ENCODE measurements around the gene RASD1. TPM values are rescaled to one million over a fixed set of nuclear protein-coding genes. Genes with fewer than 3 reads are reported as not detected.

Gene RASD1
- total RNA-seq, 3 donors from 2014 or later: 64.0 to 140 (median 75.0) TPM

DNA sequence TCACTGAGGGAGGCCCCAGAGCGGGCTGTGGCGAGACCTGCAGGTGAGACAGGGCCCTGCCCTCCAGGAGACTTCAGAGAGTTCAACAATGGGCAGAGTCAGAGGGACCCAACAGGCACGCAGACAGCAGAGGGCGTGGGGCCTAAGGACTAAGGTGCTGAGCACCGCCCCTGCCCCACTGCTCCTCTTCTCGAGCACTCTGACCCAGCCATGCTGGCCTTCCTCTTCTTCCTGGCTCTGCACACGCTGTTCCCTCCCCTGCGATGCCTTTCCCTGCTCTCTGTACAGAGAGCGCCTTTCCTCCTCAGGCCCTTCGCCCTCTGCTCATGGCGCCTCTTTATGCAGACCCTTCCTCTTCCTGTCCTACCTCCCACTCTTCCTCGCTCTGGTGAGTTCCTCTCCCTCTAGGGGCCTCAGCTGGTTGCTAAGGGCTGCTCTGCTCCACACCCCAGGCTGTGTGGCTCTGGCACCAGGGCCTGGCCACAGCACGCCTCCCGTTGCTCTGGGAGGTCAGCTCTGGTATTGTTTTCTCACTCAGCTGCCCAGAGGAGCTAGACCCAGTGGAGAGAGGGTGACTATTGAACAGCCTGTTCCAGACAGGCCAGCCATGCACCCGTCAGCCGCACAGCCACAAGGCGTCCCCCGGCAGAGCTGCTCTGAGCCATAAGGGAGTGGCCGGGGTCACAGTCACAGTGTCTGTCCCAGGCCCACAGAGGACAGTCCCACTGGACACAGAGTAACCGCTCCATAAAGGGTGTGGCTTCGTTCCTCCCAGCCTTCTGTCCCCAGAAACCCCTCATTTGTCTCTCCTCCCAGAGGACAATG is 13.6 kb upstream of the RASD1 start:
- no peak overlapping the region for H3K4me3 ChIP-seq
- TF ChIP-seq, protein P1, sequence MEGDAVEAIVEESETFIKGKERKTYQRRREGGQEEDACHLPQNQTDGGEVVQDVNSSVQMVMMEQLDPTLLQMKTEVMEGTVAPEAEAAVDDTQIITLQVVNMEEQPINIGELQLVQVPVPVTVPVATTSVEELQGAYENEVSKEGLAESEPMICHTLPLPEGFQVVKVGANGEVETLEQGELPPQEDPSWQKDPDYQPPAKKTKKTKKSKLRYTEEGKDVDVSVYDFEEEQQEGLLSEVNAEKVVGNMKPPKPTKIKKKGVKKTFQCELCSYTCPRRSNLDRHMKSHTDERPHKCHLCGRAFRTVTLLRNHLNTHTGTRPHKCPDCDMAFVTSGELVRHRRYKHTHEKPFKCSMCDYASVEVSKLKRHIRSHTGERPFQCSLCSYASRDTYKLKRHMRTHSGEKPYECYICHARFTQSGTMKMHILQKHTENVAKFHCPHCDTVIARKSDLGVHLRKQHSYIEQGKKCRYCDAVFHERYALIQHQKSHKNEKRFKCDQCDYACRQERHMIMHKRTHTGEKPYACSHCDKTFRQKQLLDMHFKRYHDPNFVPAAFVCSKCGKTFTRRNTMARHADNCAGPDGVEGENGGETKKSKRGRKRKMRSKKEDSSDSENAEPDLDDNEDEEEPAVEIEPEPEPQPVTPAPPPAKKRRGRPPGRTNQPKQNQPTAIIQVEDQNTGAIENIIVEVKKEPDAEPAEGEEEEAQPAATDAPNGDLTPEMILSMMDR (IDR thresholded peaks at IDR 0.05): no peak
- no peak for TF ChIP-seq POLR2A (IDR thresholded peaks at IDR 0.05)
- no peak for TF ChIP-seq POLR2AphosphoS5 (IDR thresholded peaks at IDR 0.05)
- H3K9me3 ChIP-seq: no peaks in the 10 kb centered on the region
- H3K36me3 ChIP-seq: no peaks in the 10 kb centered on the region
- intact Hi-C loops (cut with DNase I; ENCODE audit: low total_unique reads): no loop called here
- peaks cover 0 to 13% of the 10 kb centered on the region in 2 donors for H3K4me1 ChIP-seq
- DNase-seq (ENCODE audit: low spot score in 2 of 2): no peak
- no peaks in the 10 kb centered on the region for H3K27me3 ChIP-seq
- H3K27ac ChIP-seq: no peak overlapping the region

DNA sequence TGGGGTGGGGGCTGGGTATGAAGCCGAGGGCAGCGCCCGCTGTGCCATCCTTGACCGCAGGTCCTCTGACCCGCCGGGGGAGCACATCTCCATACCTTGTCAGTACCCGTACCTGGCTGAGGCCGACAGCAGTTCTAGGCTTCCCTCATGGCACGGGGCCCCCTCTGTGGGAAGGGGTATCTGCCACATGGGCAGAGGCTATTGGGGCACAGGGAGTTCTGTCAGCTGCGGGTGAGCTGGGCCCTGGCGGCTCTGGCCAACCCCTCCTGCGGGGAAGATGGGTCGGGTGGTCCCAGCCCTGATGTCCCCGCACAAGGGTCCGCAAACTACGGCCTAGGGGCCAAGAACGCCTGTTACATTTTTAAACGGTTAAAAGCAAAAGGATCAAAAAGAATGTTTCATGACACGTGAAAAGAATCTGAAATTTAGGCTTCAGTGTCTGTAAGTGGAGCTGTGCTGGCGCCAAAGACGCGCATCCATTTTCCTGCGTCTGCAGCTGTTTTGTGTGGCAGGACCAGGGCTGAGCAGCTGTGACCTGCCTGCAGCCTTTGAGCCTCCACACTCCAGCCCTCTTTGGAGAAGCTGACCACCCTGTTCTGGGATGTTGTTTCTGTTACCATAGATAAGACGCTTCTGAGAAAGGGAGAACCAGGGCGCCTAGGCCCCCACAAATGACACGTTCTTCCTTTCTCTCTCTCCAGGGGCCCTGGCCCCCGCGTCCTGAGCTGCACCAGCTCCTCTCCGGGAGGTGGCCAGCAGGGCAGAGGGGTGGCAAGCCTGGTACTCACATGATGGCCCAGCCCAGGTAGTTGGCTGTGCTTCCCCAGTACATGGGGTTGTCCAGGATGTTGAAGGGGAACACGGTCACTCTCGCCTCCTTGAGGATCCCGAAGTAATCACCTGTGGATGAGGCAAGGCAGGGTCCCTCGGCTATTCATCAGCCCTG is 12.7 kb upstream of the RASD1 start:
- TF ChIP-seq, protein P1 (IDR thresholded peaks at IDR 0.05): no peak
- TF ChIP-seq POLR2A (IDR thresholded peaks at IDR 0.05) (no peak), POLR2AphosphoS5 (IDR thresholded peaks at IDR 0.05) (no peak)
- no peak overlapping the region for H3K4me3 ChIP-seq
- intact Hi-C loops (cut with DNase I; ENCODE audit: low total_unique reads): no loop called here
- H3K4me1 ChIP-seq: peaks cover 0 to 13% of the 10 kb centered on the region in 2 donors
- H3K27ac ChIP-seq: no peak overlapping the region
- no peaks in the 10 kb centered on the region for H3K27me3 ChIP-seq
- DNase-seq (ENCODE audit: low spot score in 2 of 2): no peak
- H3K36me3 ChIP-seq: no peaks in the 10 kb centered on the region
- no peaks in the 10 kb centered on the region for H3K9me3 ChIP-seq

DNA sequence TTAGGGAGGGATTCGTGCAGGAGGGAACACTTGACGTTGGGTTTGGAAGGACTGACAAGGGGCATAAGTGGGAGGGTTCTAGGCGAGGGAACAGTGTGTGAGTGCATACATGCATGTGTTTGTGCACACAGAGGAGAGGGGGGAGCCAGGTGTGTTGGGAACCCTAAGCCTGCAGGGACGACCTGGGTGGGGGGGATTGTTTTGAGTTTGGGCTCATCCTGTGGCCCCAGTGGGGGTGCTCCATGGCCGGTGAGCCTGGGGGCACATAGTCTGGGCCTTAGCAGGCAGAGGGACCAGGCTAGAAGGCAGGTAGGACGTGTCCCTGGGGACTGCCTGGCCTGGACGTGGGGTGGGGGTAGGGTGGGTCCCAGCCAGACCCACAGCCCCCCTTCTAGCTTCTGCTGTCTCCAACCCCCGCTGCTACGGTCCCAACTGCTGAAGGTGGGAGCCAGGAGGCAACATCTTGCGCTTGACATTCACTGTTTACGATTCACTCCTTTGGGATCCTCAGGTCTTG is 11.9 kb upstream of the RASD1 start:
- Histone ChIP-seq H3K36me3 (no peaks in the 10 kb centered on the region), H3K4me3 (no peak overlapping the region), H3K9me3 (no peaks in the 10 kb centered on the region), H3K27me3 (no peaks in the 10 kb centered on the region), H3K27ac (no peak overlapping the region), H3K4me1 (peaks cover 0 to 13% of the 10 kb centered on the region in 2 donors)
- no peak for DNase-seq (ENCODE audit: low spot score in 2 of 2)
- TF ChIP-seq, protein P1 (IDR thresholded peaks at IDR 0.05): no peak
- TF ChIP-seq POLR2AphosphoS5 (IDR thresholded peaks at IDR 0.05): no peak
- TF ChIP-seq POLR2A (IDR thresholded peaks at IDR 0.05): no peak
- intact Hi-C loops (cut with DNase I; ENCODE audit: low total_unique reads): no loop called here

DNA sequence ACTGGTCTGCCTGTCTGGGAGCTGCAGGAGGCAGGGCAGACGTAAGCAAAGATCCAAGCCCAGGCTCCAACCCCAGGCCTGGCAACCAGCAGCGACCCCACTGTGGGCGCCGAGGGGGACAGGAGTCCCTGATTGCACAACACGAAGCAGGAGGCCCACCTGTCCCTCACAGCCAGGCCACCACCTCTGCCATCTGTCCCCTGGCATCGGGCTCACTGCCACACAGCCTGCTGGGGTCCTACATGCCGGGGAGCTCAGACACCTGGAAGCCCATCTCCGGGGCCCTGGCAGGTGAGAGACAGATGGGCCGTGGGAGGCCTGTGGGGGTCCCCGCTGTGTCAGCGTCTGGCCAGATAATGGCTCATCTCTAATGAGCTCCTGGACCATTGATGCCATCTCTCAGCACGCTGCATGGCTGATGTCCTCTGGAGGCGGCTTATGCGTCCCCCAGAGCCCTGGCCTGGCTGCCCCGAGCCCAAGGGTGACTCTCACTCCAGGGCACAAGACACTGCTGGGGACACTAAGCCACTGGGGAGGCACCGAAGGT is 11.3 kb upstream of the RASD1 start:
- H3K4me1 ChIP-seq: peaks cover 0 to 12% of the 10 kb centered on the region in 2 donors
- DNase-seq (ENCODE audit: low spot score in 2 of 2): peak in 1 of 2 donors; percentile 46
- no peaks in the 10 kb centered on the region for H3K9me3 ChIP-seq
- no peaks in the 10 kb centered on the region for H3K27me3 ChIP-seq
- no peak overlapping the region for H3K27ac ChIP-seq
- no peak overlapping the region for H3K4me3 ChIP-seq
- TF ChIP-seq POLR2AphosphoS5 (IDR thresholded peaks at IDR 0.05): no peak
- no peak for TF ChIP-seq POLR2A (IDR thresholded peaks at IDR 0.05)
- TF ChIP-seq, protein P1 (IDR thresholded peaks at IDR 0.05): no peak
- no peaks in the 10 kb centered on the region for H3K36me3 ChIP-seq
- intact Hi-C loops (cut with DNase I; ENCODE audit: low total_unique reads): no loop called here
